ENCODE measurements around the gene PSMB4.

- TF ChIP-seq CTCF (IDR thresholded peaks at IDR 0.05): no peak
- no peak for TF ChIP-seq POLR2A (IDR thresholded peaks at IDR 0.05)
Observed at GRCh38 chr1:151419819-151420218, 20.4 kb downstream of the PSMB4 start.
